Measurements from ENCODE around the gene AFF3.
A peak's percentile ranks its signal among the peaks of the same experiment; 100 is the strongest.

AFF3 gene

DNA sequence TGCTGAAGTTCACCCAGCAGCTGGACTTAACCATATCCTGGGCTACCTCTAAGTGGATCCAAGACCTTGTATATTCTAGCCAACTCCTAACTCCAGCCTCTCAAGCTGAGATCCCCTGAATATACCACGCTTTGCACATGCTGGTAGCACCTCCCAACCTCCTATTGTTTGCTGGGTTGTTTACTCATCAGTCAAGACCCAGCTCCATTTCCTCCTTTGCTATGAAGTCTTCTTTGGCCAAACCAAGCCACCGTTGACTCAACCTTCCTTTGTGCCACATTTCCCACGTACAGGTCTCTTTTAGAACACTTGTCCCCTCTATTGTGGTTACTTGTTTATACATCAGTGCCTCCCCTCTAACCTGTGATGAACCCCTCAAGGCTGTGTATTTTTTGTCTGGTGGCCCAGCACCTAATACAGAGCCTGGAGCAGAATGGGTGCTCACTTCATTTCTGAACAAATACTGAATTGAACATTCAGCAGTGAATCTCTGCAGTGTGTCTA, 384.7 kb downstream of the AFF3 start:
- H3K4me1 ChIP-seq (ENCODE audit: insufficient read depth, poor library complexity, severe bottlenecking) = no peaks in the 10 kb centered on the region
- no peak overlapping the region for H3K4me3 ChIP-seq (ENCODE audit: severe bottlenecking)
- peaks cover 7% of the 10 kb centered on the region for H3K27me3 ChIP-seq (ENCODE audit: insufficient read depth, poor library complexity, severe bottlenecking)
- TF ChIP-seq CTCF (IDR thresholded peaks at IDR 0.05; ENCODE audit: poor library complexity, severe bottlenecking) = no peak
- H3K27ac ChIP-seq (ENCODE audit: poor library complexity, severe bottlenecking) = no peak overlapping the region
- ATAC-seq (ENCODE audit: low read depth) (no peak), DNase-seq (ENCODE audit: low spot score) (no peak)
- no peaks in the 10 kb centered on the region for H3K9me3 ChIP-seq (ENCODE audit: severe bottlenecking)
- H3K36me3 ChIP-seq (ENCODE audit: low read depth) = no peaks in the 10 kb centered on the region

DNA sequence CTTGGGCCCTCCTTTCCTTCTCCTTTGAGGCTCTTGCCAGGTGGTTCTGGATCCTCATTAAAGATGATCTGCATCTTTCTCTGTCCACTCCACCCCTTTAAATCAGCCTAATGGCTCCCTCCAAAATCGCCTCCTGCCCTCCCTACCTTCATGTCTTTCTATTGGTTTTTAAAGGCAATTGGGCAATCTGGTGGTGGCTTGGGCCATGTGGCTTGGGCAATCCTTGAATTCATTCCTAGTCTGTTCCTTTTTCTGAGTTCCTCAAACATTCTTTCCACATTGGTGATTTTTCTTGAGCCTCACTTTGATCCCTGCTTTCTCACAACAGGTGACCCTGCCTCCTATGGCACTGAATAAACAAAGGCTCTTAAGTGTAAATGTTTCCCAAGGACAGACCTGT, 386.3 kb downstream of the AFF3 start:
- TF ChIP-seq CTCF (IDR thresholded peaks at IDR 0.05; ENCODE audit: poor library complexity, severe bottlenecking) = no peak
- ATAC-seq (ENCODE audit: low read depth) (no peak), DNase-seq (ENCODE audit: low spot score) (no peak)
- H3K36me3 ChIP-seq (ENCODE audit: low read depth) = no peaks in the 10 kb centered on the region
- H3K27me3 ChIP-seq (ENCODE audit: insufficient read depth, poor library complexity, severe bottlenecking) = peaks cover 7% of the 10 kb centered on the region
- H3K27ac ChIP-seq (ENCODE audit: poor library complexity, severe bottlenecking) = no peak overlapping the region
- no peaks in the 10 kb centered on the region for H3K9me3 ChIP-seq (ENCODE audit: severe bottlenecking)
- no peak overlapping the region for H3K4me3 ChIP-seq (ENCODE audit: severe bottlenecking)
- H3K4me1 ChIP-seq (ENCODE audit: insufficient read depth, poor library complexity, severe bottlenecking) = no peaks in the 10 kb centered on the region

DNA sequence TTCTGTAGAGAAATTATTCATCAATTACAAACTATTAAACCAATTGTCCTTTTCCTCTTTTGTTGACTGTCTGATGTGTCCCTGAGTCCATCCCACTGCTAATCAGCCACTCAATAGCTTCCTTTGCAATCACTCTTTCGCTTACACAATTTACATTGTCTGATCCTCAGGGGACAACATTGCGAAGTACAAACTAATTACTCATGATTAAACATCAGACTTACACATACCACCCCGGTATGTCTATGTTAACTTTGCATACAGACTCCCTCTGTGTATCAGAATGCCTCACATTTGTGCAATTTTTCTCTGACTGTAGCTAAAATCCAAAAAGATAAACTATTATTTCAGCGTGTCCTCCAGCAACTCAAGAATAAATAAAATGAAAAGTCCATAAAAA, 388.2 kb downstream of the AFF3 start:
- Histone ChIP-seq H3K9me3 (ENCODE audit: severe bottlenecking) (no peaks in the 10 kb centered on the region), H3K27ac (ENCODE audit: poor library complexity, severe bottlenecking) (no peak overlapping the region), H3K27me3 (ENCODE audit: insufficient read depth, poor library complexity, severe bottlenecking) (peaks cover 6% of the 10 kb centered on the region), H3K36me3 (ENCODE audit: low read depth) (no peaks in the 10 kb centered on the region), H3K4me1 (ENCODE audit: insufficient read depth, poor library complexity, severe bottlenecking) (no peaks in the 10 kb centered on the region), H3K4me3 (ENCODE audit: severe bottlenecking) (no peak overlapping the region)
- peak; percentile 69 for ATAC-seq (ENCODE audit: low read depth)
- DNase-seq (ENCODE audit: low spot score) = no peak
- TF ChIP-seq CTCF (IDR thresholded peaks at IDR 0.05; ENCODE audit: poor library complexity, severe bottlenecking) = no peak

DNA sequence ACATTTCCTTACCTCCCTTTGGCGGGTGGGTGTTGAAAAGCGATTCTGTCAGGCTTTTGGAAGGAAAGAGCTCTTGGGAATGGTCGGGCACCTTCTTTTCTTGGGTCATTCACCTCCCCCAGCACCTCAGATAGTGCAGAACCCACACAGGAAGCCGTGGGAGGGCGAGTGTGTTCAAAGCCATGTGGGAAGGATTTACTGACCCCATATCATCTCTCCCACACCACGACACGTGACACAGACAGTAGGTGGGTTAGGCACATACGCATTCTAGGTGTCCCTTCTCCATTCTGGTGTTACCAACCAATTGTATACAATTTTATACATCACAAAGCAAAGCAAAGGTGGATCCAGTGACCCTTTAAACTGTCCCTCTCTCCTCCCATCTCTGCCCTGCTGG, 388.9 kb downstream of the AFF3 start:
- no peak for ATAC-seq (ENCODE audit: low read depth)

More for the DNA sequence above, 388.9 kb downstream of the AFF3 start:
- no peak for TF ChIP-seq CTCF (IDR thresholded peaks at IDR 0.05; ENCODE audit: poor library complexity, severe bottlenecking)
- H3K4me3 ChIP-seq (ENCODE audit: severe bottlenecking) = no peak overlapping the region
- no peaks in the 10 kb centered on the region for H3K36me3 ChIP-seq (ENCODE audit: low read depth)
- no peaks in the 10 kb centered on the region for H3K27me3 ChIP-seq (ENCODE audit: insufficient read depth, poor library complexity, severe bottlenecking)
- H3K4me1 ChIP-seq (ENCODE audit: insufficient read depth, poor library complexity, severe bottlenecking) = no peaks in the 10 kb centered on the region
- no peak for DNase-seq (ENCODE audit: low spot score)
- no peaks in the 10 kb centered on the region for H3K9me3 ChIP-seq (ENCODE audit: severe bottlenecking)
- no peak overlapping the region for H3K27ac ChIP-seq (ENCODE audit: poor library complexity, severe bottlenecking)

Measured in RWPE2 (cell line).